ENCODE data around the gene RNF43.
"Not testable (repeated sequence)": the region's sequence is repeated elsewhere in the genome, so short reads cannot be mapped to it uniquely, and the experiment has no call there.

Gene RNF43

DNA sequence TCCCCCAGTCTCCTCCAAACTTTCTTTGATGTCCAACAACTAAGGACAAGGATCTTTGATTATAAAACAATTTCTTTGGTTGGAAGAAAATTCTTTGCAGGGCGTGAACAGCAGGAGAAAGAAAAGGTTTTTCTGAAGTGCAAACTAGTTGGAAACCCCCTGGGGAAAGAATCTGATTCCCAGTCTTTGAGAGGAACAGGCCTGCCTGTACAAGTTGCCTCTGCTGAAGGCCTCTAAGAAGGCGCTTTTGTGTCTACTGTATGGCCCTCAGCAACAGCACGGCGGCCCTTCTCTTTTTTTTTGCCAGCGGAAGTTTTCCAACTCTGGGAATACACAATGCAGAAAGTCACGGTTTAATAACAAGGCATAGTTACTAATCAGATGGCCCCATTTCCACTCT, 14.0 kb downstream of the RNF43 start:
- no peak for DNase-seq

DNA sequence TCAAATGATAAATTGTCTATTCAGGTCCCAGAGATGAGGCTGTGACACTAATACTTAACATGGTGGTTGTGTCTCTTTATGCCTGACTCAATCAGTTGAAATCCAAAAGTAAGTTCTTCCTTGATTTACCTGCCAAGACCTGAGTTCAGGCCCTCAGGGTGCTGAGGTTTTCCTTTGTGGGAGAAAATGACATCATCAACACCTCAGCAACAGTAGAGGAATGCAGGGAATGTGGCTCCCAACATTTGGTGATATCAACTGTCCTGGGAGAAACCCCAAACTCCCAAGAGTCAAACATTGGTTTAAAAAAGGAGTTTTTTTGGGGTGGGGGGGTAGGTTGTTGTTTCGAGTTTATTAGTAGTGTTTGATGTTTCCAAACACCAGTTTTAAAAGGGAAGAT, 14.7 kb downstream of the RNF43 start:
- DNase-seq = no peak

DNA sequence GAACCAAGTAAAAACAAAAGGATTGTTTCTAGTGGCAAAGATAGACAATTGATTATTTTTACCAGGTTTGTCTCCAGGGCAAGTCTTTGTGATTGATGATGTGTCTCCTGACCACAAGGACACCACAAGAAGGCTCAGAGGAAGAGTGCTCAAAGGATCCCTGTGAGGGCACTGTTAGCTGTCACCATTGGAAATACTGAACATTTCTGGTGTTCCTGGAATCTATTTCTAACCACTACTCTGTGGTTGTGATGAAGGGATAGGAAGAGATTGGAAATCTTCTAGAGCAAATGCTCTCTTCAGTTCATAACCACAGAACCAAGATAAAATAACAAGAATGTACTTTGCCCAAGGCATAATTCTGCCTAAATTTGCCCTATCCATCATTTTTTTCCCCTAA, 15.3 kb downstream of the RNF43 start:
- DNase-seq = no peak

DNA sequence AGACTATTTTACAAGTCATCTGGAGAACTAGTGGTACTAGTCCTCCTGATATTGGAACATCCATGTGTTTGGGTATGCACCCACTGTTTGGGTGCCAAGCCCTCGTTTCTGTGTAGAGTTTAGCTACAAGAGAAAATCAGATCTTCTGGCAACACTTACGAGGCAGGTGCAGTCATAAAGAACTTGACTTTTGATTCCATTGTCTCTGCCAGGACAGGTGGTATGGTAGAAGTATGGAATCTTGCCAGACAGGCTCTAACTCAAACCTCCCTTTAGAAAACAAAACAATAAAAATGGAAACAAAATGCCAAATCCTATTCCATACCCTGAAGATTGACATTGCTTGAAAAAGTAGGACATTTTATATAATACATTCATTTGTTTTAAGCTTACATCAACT, 16.0 kb downstream of the RNF43 start:
- no peak for DNase-seq

DNA sequence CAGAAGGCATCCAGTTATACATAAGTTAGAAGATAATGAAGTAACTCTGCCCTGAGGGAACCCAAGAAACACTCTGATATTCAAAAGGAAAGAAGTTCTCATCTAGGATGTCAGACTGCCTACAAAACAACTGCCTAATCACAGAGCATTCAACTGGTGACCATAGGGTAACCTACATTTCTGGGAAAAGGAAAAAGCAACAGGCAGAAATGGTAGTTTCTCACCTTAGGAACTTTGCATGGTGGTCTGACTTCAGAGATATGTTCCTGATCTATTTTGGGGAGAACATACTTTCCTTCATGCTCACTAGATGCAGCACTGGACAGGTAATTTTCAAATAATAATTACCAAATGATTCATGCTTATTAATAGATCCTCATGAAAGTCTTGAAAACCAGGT, 16.5 kb downstream of the RNF43 start:
- DNase-seq = no peak

DNA sequence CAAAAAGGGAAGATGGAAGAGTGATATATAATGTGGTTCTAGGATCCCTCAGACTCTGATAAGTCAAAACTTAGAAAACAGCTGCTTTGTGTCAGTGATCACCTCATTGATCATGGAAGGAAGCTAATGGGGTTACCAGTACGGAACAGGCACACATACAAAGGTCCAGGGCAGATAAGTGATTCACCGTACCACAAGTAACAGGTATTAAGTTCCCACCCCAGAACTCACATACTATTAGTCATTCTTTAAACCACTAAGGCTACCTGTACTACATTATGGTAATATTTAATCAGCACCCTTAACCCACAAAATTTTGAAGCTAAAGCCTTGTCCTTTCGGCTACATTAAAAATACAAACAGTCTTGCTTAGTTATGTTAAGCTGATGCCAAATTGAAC, 17.4 kb downstream of the RNF43 start:
- no peak for DNase-seq

DNA sequence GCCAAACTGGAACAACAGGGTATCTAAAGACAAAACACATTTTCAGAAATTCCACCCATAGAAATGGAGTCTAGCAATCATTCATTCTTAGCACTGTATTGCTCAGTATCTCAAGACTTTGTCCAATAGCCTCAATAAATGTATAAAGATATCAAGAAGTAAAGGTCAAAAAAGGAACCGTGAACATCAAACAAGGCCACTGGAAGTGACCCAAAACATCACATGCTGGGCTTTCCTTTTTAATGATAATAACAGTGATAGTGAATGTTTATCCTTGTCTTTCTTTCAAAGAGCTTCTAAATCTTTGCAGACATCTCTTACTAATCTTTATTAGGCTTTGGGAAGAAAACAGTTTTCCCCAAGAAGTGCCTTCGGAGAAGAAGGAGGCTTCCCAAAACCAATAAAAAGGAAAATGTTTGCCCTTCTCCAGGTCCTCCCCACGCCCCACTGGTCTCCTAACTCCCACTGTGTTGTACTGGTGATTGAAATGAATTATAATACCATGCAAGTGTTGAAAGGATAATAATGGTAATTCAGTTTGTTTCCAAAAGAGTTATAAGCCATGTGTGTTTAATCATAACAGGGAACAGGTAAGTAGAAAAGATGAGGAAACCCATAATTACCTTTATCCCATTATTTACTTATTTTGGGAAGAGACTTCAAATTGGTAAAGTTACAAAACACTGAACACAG, 18.6 kb downstream of the RNF43 start:
- DNase-seq = no peak

DNA sequence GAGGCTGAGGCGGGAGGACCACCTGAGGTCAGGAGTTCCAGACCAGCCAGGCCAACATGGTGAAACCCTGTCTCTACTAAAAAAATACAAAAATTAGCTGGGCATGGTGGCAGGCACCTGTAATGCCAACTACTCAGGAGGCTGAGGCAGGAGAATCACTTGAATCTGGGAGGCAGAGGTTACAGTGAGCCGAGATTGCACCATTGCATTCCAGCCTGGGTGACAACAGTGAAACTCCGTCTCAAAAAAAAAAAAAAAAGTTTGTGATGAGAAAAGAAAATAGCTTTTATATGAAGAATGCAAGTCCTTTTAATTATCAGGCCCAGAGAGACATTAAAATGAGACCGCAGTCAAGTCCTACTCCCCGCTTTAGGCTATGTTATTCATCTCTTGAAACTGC, 19.9 kb downstream of the RNF43 start:
- DNase-seq = not testable (repeated sequence)

DNA sequence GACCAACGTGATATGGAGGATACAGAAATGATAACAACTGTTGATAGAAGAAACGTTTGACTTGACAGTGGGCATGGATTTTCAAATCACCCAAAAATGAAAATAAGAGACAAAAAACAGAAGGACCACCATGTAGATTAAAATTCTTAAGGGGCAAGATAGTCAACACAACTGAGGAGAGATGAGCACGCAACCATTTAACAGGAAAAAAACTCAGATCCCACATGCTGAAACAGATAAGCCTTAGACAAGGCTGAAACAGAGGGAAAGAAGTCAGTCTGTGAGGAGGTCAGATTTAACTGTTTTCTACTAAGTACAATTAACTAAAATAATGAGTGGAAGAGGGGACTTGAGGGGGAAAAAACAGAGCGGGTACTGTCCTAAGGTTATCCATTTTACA, 21.2 kb downstream of the RNF43 start:
- no peak for DNase-seq

DNA sequence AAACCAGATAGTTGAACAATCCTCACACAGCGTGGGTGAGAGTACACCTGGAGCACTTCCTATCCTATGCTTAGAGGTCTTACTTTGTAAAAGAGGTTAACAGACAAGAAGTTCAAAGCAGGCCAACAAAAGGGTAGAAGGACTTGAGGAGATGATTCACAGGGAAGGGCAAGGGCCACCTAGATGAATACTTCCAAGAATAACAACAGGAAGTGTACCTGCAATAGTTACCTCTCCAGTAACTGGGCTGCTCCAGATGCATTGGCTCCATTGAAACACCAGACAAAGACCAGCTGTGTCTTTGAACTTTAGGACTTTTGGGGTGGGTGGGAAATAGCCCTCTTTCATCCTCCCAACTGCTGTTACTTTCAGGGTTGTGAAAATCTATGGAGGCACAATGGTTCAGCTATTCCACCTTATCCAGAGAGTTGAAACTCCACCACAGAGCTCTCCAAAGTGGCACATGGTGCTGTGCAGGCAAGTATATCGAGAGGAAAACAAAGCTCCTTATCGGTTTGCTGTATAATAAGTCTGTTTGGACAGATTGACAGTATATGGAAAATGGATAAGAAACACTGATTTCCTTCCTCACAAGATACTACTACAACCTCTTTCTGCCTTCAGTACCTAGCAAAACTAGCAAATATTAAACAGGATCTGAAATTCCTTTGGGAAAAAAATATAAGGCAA, 22.7 kb downstream of the RNF43 start:
- no peak for DNase-seq

DNA sequence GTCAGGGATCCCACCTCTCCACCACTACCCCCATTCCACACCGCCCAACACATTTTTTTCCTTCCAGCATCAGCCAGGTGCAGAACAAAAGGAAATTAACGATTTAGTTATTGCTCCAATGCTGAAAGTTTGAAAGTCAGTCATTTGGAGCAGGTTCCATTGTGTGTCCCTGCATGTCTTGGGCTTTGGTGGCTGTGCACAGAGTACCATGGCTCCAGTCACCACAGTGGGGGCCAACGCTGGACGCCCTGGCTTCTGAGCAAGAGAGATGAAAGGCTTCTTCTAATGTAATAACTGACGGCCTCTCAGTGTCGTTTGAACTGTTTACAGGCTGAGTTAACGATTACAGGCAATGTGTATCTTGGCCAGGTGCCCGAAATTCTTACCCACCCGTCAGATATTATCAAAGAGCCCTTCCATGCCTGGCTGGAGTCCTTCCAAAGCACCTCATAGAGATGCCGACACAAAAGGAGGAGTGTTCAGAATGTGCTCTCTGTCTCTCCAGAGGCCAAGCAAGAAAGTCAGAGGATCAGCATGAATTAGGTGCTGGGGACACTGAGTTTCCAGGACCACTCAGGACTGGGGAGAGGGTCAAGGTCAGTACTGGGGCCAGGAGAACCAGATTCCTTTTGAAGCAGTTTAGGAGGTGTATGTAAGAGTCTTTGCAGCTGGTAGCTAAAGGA, 25.9 kb downstream of the RNF43 start:
- peak; percentile 67 for DNase-seq

DNA sequence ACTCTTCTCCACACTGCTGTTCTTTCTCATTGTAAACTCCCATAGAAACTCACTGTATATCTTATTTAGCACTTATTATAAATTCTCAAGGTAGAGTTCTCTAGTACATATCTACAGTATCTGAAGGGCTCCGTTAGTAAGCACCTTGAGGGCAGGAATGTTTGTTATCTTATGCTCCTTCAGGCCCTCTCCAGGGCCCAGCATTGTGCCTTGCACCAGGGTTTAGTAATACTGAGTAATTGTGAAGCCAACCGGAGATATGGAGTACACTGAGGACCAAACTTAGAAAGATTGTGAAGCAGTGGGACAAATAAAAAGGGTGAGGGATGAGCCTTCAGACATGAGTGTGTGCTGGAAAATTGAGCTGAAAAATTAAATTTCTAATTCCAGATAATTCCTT, 26.4 kb downstream of the RNF43 start:
- no peak for DNase-seq

DNA sequence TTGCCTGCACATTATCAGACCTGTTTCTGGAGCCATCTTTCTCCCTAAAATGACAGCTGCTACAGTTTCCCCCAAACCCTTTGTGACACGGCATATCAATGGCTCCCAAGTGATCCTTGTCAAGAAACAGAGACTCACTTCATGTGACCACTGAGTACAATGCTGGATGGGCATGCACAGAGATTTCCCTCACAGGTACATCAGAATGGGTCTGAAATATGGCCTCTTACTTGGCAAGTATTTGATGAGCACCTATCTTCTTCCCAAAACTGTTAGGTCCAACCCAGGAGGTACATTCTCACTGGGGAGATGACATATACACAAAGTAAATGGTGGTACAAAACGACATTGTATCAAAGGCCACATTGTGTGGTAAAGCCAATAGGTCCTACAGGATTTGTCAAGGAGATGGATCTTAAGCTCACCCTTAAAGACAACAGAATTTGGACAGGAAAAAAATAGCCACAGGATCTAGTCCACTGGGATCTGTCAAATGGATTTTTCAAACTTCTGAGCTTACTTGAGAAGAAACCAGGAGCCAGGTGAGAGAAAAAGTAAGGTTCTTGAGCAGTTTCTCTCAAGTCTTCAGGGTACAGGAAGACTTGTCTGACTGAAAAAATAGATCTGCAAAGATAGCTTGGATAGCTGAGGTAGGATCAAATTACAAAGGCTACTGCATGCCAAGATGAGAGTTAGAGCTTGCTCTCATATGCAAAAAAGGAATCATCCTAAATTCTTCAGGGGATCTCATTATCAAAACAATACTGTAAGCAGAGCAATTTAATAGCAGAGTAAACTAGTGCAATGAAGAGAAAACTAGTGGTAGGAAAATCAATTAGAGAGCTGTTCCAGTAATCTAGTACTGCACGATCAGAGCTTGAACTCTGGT, 28.8 kb downstream of the RNF43 start:
- DNase-seq = no peak

DNA sequence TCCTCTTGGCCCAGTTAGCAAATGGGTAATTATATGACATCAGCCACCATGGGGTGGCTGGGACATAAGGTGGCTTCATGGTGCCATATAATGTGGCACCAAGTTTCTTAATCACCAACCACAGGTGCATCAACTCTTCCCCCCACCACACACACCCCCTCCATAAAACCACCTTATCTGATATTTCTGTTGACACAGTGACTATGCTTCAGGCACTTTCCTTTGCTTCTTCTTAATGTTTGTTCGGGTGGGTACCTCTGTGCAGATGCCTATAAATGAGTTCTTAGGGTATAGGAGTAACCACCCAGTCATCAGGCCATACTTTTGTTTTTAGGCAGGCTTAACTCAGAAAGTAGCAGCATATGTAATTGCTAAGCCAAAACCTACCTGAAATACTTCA, 29.5 kb downstream of the RNF43 start:
- DNase-seq = no peak

DNA sequence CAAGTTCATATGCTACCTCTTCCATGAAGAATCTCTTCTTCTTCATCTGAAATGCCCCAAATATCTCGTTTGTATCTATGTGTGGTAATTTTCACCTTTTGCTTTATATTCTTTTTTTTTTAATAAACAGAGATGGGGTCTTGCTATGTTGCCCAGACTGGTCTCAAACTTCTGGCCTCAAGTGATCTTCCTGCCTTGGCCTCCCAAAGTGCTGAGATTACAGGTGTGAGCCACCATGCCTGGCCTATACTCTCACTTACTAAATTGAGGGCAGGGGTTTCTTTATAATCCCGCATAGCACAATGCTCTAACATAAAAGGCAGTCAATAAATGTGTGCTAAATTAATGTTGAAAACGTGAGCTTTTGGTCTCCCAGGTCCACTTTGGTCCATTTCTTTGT, 30.6 kb downstream of the RNF43 start:
- DNase-seq = no peak

DNA sequence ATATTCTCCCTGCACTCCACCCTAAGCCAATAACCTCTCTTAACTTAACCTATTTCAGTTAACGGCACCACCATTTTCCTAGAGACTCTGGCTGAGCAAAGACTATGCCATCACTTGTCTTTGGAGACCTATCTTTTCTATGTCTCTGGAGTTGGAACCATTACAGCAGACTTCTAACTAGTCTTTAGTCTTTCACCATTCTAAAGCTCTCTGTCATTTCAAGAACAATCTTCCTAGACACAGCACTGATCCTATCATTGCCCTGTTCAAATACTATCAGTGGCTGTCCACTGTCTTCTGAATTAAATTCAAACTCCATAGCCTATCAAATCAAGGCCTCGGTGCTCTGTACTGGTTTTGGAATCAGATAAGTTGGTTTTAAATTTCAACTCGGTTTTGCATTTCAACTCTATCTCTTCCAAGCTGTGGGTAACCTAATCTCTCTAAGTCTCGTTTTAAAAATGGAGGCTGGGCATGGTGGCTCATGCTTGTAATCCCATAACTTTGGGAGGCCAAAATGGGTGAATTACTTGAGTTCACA, 31.9 kb downstream of the RNF43 start:
- no peak for DNase-seq

DNA sequence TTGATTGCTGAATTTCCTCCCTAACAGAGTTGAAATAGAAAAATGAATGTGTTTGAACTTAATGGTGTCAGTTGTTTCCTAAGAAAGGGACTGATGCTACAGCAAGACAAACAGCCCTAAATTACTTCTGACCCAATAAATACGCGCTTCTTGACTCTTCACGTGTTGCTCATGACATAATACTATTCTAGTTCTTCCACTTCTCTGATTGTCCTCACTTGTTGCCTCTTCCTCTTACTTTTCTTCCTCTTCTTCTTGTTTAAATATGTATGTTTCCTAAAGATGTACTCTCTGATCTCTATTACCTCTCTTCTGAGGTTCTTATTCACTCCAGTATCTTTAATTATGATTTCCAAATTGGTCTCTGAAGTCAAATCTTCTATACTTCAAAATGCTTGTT, 32.4 kb downstream of the RNF43 start:
- DNase-seq = no peak

DNA sequence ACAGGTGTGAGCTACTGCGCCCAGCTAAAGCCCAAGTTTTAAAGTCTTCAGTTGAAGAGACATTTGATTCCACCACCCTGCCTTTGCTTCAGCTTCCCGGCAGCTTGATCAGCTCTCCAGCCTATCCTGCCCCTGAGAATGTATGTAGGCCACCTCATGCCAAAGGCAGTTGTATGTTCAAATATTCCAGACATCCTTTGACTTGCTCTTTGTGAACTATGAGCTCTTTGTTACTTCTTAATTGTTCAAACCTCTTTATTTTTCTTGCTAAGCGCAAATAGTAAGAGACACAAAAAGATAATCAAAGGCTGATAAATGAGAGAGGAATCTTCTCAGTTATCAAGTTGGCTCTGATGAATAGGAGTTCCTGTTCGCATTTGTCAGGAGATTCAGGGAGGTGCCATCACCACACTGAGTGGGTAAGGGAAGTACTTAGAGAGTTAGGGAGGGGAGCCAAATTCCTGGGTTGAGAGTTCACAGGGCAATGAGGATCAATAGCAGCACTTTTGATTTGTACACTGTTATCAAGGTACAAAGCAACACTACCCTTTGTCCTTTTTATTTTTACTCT, 33.4 kb downstream of the RNF43 start:
- DNase-seq = no peak

DNA sequence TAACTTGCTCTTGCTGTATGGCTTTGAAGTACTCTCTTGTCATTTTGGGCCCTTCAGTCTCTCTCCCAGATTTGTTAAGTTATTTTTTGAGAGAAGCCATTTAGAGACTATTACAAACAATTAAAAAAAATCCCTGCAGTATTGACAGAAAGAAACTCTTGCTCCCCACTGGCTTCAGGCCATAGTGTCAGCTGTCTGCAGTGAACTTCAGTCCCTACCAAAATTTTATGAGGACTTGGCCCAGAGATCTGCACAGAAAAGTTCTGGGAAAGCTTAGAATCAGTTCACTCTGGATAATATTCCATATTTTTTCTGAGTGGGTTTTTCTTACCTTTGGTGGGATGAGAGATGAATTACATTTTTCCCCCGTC, 34.5 kb downstream of the RNF43 start:
- DNase-seq = no peak

DNA sequence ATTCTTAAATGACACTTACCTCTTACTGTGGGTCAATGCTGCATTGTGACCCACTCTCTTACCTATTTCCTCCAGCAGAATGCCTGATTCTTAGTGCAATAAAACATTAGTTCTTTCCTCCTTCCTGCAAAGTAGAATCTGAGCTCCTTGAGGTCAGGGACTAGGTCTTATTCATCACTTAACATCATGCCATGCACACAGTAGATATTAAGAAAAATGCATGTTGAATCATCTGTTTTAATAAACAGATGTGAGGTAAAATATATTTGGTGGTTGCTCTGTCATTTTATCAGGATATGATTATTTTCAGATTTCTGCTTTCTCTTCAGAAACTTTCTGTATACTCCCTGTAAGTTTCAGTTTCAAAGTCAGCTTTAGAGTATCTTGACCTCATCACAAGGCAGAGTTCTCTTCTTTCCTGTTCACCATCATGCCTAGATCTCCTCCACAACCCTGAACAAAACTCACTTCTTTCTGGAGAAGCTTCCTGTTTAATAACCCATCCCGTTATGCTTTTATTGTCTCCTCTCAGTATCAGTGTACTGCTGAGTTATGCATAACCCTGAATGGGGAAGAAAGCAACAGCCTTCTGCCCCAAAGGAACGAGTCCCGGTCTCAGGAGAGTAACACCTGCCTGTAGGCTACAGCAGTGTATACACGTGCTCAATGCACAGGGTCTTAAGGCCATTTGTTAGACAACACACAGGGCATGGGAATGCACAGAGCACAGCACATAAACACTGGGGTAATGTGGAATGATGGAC, 35.0 kb downstream of the RNF43 start:
- DNase-seq = no peak

DNA sequence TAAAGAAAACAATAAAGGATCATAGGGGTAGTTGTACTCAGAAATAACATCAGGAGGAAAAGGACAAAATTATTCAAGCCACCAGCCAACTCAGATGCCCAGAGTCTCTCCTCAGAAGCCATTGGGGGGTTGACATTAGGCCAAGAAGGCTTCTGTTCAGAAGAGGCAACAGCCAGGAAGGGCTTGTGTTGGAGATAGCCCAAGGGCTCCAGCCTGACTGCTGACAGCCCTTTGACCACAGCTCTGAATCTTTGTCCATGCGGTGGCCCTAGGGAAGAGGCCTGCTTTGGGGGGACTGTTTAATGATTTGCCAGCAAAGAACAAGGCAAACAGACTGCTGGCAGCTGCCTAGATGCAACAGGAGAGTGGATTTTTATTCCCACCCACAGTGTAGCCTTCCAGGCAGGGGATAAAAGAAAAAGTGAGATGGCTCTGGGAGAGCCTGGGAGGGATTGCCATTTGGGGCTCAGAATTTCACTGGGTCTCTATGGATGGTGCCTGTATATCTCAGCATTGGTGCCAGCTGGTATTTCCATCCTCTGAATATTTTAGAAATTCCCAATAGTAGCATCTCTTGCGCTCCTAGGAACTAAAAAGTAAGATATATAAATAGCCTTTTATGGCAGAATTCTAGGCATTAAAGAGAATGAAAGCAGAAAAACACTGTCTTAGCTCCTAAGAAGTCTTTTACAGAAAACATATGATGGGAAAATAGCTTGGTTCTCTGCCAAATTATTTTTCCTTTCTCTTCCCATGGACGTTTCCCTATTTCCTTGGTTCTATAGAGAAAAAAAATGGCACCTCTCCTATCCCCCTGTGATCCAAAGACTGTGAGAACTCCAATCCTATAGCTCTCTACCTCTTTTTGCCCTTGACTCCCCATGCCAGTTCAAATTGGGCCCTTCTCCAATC, 36.0 kb downstream of the RNF43 start:
- DNase-seq = no peak
